AG04449 (cell line): Measurements from ENCODE around the gene TMEM94.
"Not testable (repeated sequence)": the region's sequence is repeated elsewhere in the genome, so short reads cannot be mapped to it uniquely, and the experiment has no call there.

Experiments used
- CTCF ChIA-PET: fragments of 350-600 bp; formaldehyde crosslinking; extraction: SDS; loops from one replicate; lab custom pipeline; 2021; ENCODE audit warnings: antibody characterized with exemption; lab: Yijun Ruan, JAX
- POLR2A ChIA-PET: fragments of 400-600, 350-600 bp; formaldehyde crosslinking; extraction: SDS; loops from one replicate; lab custom pipeline; 2020; ENCODE audit warnings: antibody characterized with exemption, inconsistent platforms; lab: Yijun Ruan, JAX
- DNase-seq: peaks from one replicate; pipeline ENCODE4 v3.0.0-alpha.2; 2010; ENCODE audit warnings: low read depth, low spot score
- H3K4me3 ChIP-seq: 2 replicates; pipeline ENCODE4 v1.5.1; 2011; ENCODE audit warnings: low read depth, mild to moderate bottlenecking, control low read depth, low read length
- CTCF ChIP-seq: IDR thresholded peaks from one replicate; pipeline ENCODE4 v1.5.1; 2011; ENCODE audit warnings: mild to moderate bottlenecking, moderate library complexity, low read length, control low read depth, inconsistent platforms; ENCODE audit not compliant: insufficient read depth; ENCODE audit errors: missing control alignments

Gene TMEM94

GRCh38 chr17:75430159-75430974, 26.1 kb upstream of the TMEM94 start:
- ChIA-PET CTCF (interaction anchor here (0.6 to 10.3 kb wide), 15 partner anchors 9 to 323 kb away, joined by 3 to 86 read pairs (median 5); partner anchors contain the start of genes MIF4GD, SMIM5, TMEM94 and TSEN54), POLR2A (interaction anchor here (0.6 to 1.4 kb wide), 5 partner anchors 17 to 153 kb away, joined by 3 to 6 read pairs (median 3); partner anchors contain the start of genes TMEM94 and TSEN54)
- DNase-seq: peak; percentile 82

DNA sequence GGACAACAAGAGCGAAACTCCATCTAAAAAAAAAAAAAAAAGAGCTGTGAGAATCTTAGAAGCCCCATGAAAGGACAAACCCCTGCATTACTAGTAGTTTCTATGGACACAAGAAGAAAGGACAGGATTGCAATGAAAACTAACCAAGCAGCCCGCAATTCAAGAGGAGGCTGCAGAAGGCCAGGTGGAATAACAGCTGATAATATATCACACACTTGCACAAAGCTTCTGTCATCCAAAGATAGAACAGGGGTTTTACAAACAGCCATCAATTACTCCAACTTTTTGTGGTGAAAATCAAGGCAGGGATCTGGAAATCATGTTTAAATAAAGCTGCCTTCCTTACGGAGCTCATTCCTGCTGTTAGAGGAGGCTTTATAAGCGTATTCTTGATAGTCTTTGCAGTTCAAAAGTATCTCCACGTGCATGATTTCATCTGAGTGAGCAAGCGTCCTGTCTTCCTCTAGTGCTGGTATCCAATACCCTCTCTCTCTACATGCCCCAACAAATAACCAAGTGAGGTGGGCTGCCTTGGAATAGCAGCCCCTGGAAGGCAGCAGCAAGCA, 23.1 kb upstream of the TMEM94 start:
- CTCF ChIA-PET: interaction anchor here (1.0 to 1.3 kb wide), 3 partner anchors 21 to 83 kb away, joined by 3 to 4 read pairs (median 4); no protein-coding TSS in a partner anchor
- TF ChIP-seq CTCF: no peak
- no peak for DNase-seq
- POLR2A ChIA-PET: no interaction called here
- no peak overlapping the region for H3K4me3 ChIP-seq

More at GRCh38 chr17:75430159-75430974, 26.1 kb upstream of the TMEM94 start:
- H3K4me3 ChIP-seq: no peak overlapping the region; the same call in 1 of the 2 replicates
- TF ChIP-seq CTCF: no peak

DNA sequence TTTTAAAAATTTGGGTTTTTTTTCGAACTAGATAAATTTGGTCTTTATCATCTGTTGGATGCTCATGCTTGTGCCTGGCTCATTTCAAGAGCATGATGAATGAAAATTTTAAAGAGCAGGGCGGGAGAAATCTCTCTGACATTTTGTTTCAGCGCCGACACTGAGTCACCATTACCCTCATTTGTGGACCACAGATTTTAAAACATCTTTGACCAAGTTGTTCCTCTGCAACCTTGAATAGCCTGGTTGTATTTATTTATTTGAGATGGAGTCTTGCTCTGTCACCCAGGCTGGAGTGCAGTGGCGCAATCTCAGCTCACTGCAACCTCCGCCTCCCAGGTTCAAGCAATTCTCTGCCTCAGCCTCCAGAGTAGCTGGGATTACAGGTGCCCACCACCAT, 22.0 kb upstream of the TMEM94 start:
- POLR2A ChIA-PET, DNase-seq, H3K4me3 ChIP-seq: not testable (repeated sequence)
- CTCF ChIA-PET: interaction anchor here (1.0 to 1.3 kb wide), 3 partner anchors 82 to 315 kb away, joined by 3 to 4 read pairs (median 3); partner anchors contain the start of gene TSEN54

- H3K4me3 ChIP-seq, DNase-seq, POLR2A ChIA-PET: not testable (repeated sequence)
- CTCF ChIA-PET: interaction anchor here (1.5 kb wide), 1 partner anchor 10 kb away, joined by 3 read pairs; no protein-coding TSS in a partner anchor
Measured at GRCh38 chr17:75437404-75437803, 19.0 kb upstream of the TMEM94 start.

GRCh38 chr17:75439287-75439686, 17.1 kb upstream of the TMEM94 start:
- ChIA-PET CTCF (no interaction called here), POLR2A (no interaction called here)
- no peak for DNase-seq
- no peak for TF ChIP-seq CTCF
- H3K4me3 ChIP-seq: no peak overlapping the region

GRCh38 chr17:75440738-75441448, 15.5 kb upstream of the TMEM94 start:
- CTCF ChIA-PET: interaction anchor here (1.2 kb wide), 1 partner anchor 193 kb away, joined by 3 read pairs; the partner anchor contains the start of gene SMIM5
- POLR2A ChIA-PET: interaction anchor here (0.5 kb wide), 1 partner anchor 176 kb away, joined by 5 read pairs; no protein-coding TSS in a partner anchor

More at GRCh38 chr17:75440738-75441448, 15.5 kb upstream of the TMEM94 start:
- no peak for DNase-seq
- TF ChIP-seq CTCF: no peak
- H3K4me3 ChIP-seq: no peak overlapping the region
